ENCODE results near the gene TTC21B. TPM values are rescaled to one million over a fixed set of nuclear protein-coding genes. Genes with fewer than 3 reads are reported as not detected.

Gene TTC21B
- total and polyA plus RNA-seq, 2 donors from 2014 or later, result 8.4 to 15.2 TPM

DNA sequence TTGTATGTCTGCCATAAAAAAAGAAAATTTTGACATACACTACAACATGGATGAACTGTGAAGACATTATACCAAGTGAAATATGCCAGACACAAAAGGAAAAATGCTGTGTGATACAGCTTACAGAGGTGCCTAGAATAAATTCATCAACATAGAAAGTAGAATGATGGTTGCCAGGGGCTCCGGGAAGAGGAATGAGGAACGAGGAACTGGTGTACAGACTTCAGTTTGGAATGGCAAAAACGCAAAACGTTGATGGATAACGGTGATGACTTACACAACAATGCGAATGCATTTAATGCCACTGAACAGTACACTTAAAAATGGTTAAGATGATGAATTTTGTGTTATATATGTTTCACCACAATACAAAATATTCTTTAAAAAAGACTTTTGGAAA is 61.0 kb downstream of the TTC21B start:
- FAIRE-seq (no peak), DNase-seq (no peak)
- Histone ChIP-seq H3K27me3 (ENCODE audit: control insufficient read depth, insufficient read depth, low read length) (no peaks in the 10 kb centered on the region), H3K4me3 (ENCODE audit: low read length in 3 of 3) (no peak overlapping the region), H3K4me1 (ENCODE audit: control insufficient read depth in 2 of 3, insufficient read depth in 2 of 3, low read depth in 1 of 3, low read length in 3 of 3) (peaks cover 0 to 5% (median 3%) of the 10 kb centered on the region in 3 donors), H3K36me3 (ENCODE audit: control insufficient read depth in 2 of 3, insufficient read depth in 3 of 3, low read length in 3 of 3) (peaks cover 3 to 22% (median 4%) of the 10 kb centered on the region in 3 donors), H3K9me3 (ENCODE audit: control insufficient read depth in 2 of 3, insufficient read depth in 1 of 3, low read length in 3 of 3) (no peaks in the 10 kb centered on the region), H3K9ac (ENCODE audit: low read length in 3 of 3) (no peak overlapping the region), H3K27ac (ENCODE audit: low read depth in 2 of 2, low read length in 2 of 2) (no peak overlapping the region)
- TF ChIP-seq, protein P1, sequence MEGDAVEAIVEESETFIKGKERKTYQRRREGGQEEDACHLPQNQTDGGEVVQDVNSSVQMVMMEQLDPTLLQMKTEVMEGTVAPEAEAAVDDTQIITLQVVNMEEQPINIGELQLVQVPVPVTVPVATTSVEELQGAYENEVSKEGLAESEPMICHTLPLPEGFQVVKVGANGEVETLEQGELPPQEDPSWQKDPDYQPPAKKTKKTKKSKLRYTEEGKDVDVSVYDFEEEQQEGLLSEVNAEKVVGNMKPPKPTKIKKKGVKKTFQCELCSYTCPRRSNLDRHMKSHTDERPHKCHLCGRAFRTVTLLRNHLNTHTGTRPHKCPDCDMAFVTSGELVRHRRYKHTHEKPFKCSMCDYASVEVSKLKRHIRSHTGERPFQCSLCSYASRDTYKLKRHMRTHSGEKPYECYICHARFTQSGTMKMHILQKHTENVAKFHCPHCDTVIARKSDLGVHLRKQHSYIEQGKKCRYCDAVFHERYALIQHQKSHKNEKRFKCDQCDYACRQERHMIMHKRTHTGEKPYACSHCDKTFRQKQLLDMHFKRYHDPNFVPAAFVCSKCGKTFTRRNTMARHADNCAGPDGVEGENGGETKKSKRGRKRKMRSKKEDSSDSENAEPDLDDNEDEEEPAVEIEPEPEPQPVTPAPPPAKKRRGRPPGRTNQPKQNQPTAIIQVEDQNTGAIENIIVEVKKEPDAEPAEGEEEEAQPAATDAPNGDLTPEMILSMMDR (IDR thresholded peaks at IDR 0.05; ENCODE audit: borderline replicate concordance, extremely low read depth, insufficient read depth), result no peak
- intact Hi-C loops (cut with DNase I), result no loop called here

DNA sequence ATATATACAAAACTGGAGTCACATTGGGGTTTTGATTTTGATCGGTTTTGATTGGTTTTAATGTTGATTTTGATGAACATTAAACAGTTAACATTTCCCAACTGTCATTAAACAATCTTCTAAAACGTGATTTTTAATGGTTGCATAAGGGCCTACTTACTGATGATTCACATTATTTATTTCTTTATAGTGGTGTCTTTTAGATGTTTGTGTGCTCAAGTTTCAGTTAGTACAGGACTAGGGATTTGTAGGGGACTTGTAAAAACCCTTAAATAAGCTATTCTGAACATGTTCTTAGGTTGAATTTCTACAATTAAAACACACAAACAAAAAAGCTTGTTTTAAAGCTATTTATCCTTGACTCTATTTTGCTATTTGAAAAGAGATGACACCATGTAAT is 61.6 kb downstream of the TTC21B start:
- intact Hi-C loops (cut with DNase I), result no loop called here
- H3K4me3 ChIP-seq (ENCODE audit: low read length in 3 of 3), result no peak overlapping the region
- no peak overlapping the region for H3K9ac ChIP-seq (ENCODE audit: low read length in 3 of 3)
- H3K9me3 ChIP-seq (ENCODE audit: control insufficient read depth in 2 of 3, insufficient read depth in 1 of 3, low read length in 3 of 3), result no peaks in the 10 kb centered on the region
- peaks cover 3 to 17% (median 4%) of the 10 kb centered on the region in 3 donors for H3K36me3 ChIP-seq (ENCODE audit: control insufficient read depth in 2 of 3, insufficient read depth in 3 of 3, low read length in 3 of 3)
- FAIRE-seq (peak; percentile 58), DNase-seq (no peak)
- H3K4me1 ChIP-seq (ENCODE audit: control insufficient read depth in 2 of 3, insufficient read depth in 2 of 3, low read depth in 1 of 3, low read length in 3 of 3), result peaks cover 0 to 3% (median 2%) of the 10 kb centered on the region in 3 donors
- no peaks in the 10 kb centered on the region for H3K27me3 ChIP-seq (ENCODE audit: control insufficient read depth, insufficient read depth, low read length)
- TF ChIP-seq, protein P1 (IDR thresholded peaks at IDR 0.05; ENCODE audit: borderline replicate concordance, extremely low read depth, insufficient read depth), result no peak
- no peak overlapping the region for H3K27ac ChIP-seq (ENCODE audit: low read depth in 2 of 2, low read length in 2 of 2)

DNA sequence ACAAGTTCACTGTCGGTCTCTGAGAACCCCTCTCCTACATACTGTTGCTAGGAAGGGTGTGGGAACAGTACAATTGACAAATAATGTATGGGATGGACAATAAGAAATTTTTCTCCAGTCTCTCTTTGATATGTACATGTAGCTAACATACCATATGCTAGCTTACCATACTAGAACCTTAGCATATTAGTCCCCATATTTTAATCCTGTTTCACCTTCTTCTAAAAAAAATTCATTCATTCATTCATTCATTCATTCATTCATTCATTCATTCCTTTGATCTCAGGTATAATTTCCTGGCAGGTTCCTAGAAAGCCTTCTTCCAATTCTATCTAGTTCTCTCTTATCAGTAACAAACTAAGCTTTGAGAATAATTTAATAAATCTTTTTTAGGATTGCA is 62.2 kb downstream of the TTC21B start:
- Histone ChIP-seq H3K9ac (ENCODE audit: low read length in 3 of 3) (no peak overlapping the region), H3K9me3 (ENCODE audit: control insufficient read depth in 2 of 3, insufficient read depth in 1 of 3, low read length in 3 of 3) (no peaks in the 10 kb centered on the region), H3K36me3 (ENCODE audit: control insufficient read depth in 2 of 3, insufficient read depth in 3 of 3, low read length in 3 of 3) (peaks cover 2 to 16% (median 3%) of the 10 kb centered on the region in 3 donors), H3K27ac (ENCODE audit: low read depth in 2 of 2, low read length in 2 of 2) (no peak overlapping the region), H3K27me3 (ENCODE audit: control insufficient read depth, insufficient read depth, low read length) (no peaks in the 10 kb centered on the region), H3K4me1 (ENCODE audit: control insufficient read depth in 2 of 3, insufficient read depth in 2 of 3, low read depth in 1 of 3, low read length in 3 of 3) (peaks cover 0 to 3% (median 2%) of the 10 kb centered on the region in 3 donors), H3K4me3 (ENCODE audit: low read length in 3 of 3) (no peak overlapping the region)
- intact Hi-C loops (cut with DNase I), result no loop called here
- TF ChIP-seq, protein P1 (IDR thresholded peaks at IDR 0.05; ENCODE audit: borderline replicate concordance, extremely low read depth, insufficient read depth), result no peak
- no peak for DNase-seq
- FAIRE-seq, result no peak

DNA sequence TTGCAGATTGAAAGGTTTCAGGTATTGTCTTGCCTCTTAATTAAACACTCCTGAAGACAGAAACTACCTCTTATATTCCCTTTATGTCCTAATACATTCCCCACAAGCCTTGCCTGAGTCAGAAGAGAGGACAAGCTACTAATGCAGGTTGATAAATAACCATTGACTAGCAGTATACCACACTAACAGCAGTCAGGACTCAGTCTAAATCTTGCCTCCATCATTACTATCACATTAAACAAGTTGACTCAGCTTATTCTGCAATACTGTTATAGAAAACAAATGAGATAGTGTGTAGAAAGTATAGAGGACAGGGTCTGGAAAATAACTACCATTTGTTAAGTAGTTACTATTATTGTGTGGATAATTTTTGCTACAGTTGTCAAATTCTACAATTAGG is 63.8 kb downstream of the TTC21B start:
- FAIRE-seq (no peak), DNase-seq (no peak)
- Histone ChIP-seq H3K4me3 (ENCODE audit: low read length in 3 of 3) (no peak overlapping the region), H3K36me3 (ENCODE audit: control insufficient read depth in 2 of 3, insufficient read depth in 3 of 3, low read length in 3 of 3) (peaks cover 2 to 23% (median 7%) of the 10 kb centered on the region in 3 donors), H3K27me3 (ENCODE audit: control insufficient read depth, insufficient read depth, low read length) (no peaks in the 10 kb centered on the region), H3K9ac (ENCODE audit: low read length in 3 of 3) (no peak overlapping the region), H3K9me3 (ENCODE audit: control insufficient read depth in 2 of 3, insufficient read depth in 1 of 3, low read length in 3 of 3) (no peaks in the 10 kb centered on the region), H3K4me1 (ENCODE audit: control insufficient read depth in 2 of 3, insufficient read depth in 2 of 3, low read depth in 1 of 3, low read length in 3 of 3) (peaks cover 0 to 3% (median 2%) of the 10 kb centered on the region in 3 donors), H3K27ac (ENCODE audit: low read depth in 2 of 2, low read length in 2 of 2) (no peak overlapping the region)
- intact Hi-C loops (cut with DNase I), result no loop called here
- TF ChIP-seq, protein P1 (IDR thresholded peaks at IDR 0.05; ENCODE audit: borderline replicate concordance, extremely low read depth, insufficient read depth), result no peak

Measured in kidney (tissue), 14 donors.